Measurements from ENCODE around the gene LSM4. TPM values are rescaled to one million over a fixed set of nuclear protein-coding genes. Genes with fewer than 3 reads are reported as not detected.

LSM4 gene
- total and polyA plus RNA-seq, 2 of the 13 experiments (the other 11 are each of a cell fraction or from before 2014, with no cell fraction given): 65.8 to 166 TPM

- TF ChIP-seq ZNF609 (CRISPR knock-in tag; IDR thresholded peaks at IDR 0.05; ENCODE audit: borderline replicate concordance): peak; percentile 72; the same call in 1 of the 2 replicates
- TF ChIP-seq, protein P1, sequence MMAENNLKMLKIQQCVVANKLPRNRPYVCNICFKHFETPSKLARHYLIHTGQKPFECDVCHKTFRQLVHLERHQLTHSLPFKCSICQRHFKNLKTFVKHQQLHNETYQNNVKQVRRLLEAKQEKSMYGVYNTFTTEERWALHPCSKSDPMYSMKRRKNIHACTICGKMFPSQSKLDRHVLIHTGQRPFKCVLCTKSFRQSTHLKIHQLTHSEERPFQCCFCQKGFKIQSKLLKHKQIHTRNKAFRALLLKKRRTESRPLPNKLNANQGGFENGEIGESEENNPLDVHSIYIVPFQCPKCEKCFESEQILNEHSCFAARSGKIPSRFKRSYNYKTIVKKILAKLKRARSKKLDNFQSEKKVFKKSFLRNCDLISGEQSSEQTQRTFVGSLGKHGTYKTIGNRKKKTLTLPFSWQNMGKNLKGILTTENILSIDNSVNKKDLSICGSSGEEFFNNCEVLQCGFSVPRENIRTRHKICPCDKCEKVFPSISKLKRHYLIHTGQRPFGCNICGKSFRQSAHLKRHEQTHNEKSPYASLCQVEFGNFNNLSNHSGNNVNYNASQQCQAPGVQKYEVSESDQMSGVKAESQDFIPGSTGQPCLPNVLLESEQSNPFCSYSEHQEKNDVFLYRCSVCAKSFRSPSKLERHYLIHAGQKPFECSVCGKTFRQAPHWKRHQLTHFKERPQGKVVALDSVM (CRISPR knock-in tag; IDR thresholded peaks at IDR 0.05): peak; percentile 99
- TF ChIP-seq ATF3 (CRISPR knock-in tag; IDR thresholded peaks at IDR 0.05): no peak
- no peak for TF ChIP-seq SOX6 (IDR thresholded peaks at IDR 0.05)
- TF ChIP-seq SOX6 (CRISPR knock-in tag; IDR thresholded peaks at IDR 0.05): peak; percentile 93
- peak; percentile 39 for TF ChIP-seq GABPB1 (CRISPR knock-in tag; IDR thresholded peaks at IDR 0.05)
- TF ChIP-seq CAMTA2 (CRISPR knock-in tag; IDR thresholded peaks at IDR 0.05; ENCODE audit: borderline replicate concordance): 0 out of 2 replicates have a peak, but pooled peaks have one; percentile 55
- no peak for TF ChIP-seq FLYWCH1 (CRISPR knock-in tag; IDR thresholded peaks at IDR 0.05)
- TF ChIP-seq CBX2 (IDR thresholded peaks at IDR 0.05; ENCODE audit: low read depth, low read length): no peak
- TF ChIP-seq CBX2 (CRISPR knock-in tag; IDR thresholded peaks at IDR 0.05; ENCODE audit: low read depth): 0 out of 2 replicates have a peak, but pooled peaks have one; percentile 26
- TF ChIP-seq, protein P2, sequence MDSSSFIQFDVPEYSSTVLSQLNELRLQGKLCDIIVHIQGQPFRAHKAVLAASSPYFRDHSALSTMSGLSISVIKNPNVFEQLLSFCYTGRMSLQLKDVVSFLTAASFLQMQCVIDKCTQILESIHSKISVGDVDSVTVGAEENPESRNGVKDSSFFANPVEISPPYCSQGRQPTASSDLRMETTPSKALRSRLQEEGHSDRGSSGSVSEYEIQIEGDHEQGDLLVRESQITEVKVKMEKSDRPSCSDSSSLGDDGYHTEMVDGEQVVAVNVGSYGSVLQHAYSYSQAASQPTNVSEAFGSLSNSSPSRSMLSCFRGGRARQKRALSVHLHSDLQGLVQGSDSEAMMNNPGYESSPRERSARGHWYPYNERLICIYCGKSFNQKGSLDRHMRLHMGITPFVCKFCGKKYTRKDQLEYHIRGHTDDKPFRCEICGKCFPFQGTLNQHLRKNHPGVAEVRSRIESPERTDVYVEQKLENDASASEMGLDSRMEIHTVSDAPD (CRISPR knock-in tag; IDR thresholded peaks at IDR 0.05): no peak
- 0 out of 2 replicates have a peak, but pooled peaks have one; percentile 70 for TF ChIP-seq ZNF3 (CRISPR knock-in tag; IDR thresholded peaks at IDR 0.05)
- TF ChIP-seq ZNF567 (CRISPR knock-in tag; IDR thresholded peaks at IDR 0.05; ENCODE audit: borderline replicate concordance): no peak
- 0 out of 2 replicates have a peak, but pooled peaks have one; percentile 53 for TF ChIP-seq GFI1 (CRISPR knock-in tag; IDR thresholded peaks at IDR 0.05; ENCODE audit: borderline replicate concordance)
- TF ChIP-seq, protein P3, sequence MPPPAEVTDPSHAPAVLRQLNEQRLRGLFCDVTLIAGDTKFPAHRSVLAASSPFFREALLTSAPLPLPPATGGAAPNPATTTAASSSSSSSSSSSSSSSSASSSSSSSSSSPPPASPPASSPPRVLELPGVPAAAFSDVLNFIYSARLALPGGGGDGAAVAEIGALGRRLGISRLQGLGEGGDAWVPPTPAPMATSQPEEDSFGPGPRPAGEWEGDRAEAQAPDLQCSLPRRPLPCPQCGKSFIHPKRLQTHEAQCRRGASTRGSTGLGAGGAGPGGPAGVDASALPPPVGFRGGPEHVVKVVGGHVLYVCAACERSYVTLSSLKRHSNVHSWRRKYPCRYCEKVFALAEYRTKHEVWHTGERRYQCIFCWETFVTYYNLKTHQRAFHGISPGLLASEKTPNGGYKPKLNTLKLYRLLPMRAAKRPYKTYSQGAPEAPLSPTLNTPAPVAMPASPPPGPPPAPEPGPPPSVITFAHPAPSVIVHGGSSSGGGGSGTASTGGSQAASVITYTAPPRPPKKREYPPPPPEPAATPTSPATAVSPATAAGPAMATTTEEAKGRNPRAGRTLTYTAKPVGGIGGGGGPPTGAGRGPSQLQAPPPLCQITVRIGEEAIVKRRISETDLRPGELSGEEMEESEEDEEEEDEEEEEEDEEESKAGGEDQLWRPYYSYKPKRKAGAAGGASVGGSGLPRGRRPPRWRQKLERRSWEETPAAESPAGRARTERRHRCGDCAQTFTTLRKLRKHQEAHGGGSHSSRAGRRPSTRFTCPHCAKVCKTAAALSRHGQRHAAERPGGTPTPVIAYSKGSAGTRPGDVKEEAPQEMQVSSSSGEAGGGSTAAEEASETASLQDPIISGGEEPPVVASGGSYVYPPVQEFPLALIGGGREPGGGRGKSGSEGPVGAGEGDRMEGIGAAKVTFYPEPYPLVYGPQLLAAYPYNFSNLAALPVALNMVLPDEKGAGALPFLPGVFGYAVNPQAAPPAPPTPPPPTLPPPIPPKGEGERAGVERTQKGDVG (CRISPR knock-in tag; IDR thresholded peaks at IDR 0.05; ENCODE audit: borderline replicate concordance): peak; percentile 79; the same call in 1 of the 2 replicates
Measured at GRCh38 chr19:18362934-18363542, 40.2 kb upstream of the LSM4 start (continued).
